Transverse colon (tissue), 4 donors: ENCODE results near the gene NAMPT. TPM values are rescaled to one million over a fixed set of nuclear protein-coding genes. Genes with fewer than 3 reads are reported as not detected.

Source experiments
- DNase-seq: peaks from one replicate; pipeline ENCODE4 v3.0.0-alpha.2; 2019
- H3K27ac ChIP-seq, 4 donors: fragments of 200-600 bp; sonication (generic); 2 replicates each; pipeline ENCODE4 v1.5.1; 2016 to 2018; ENCODE audit warnings: inconsistent platforms in 4 of 4
- H3K27me3 ChIP-seq: fragments of 200-600 bp; sonication (generic); 2 replicates; pipeline ENCODE4 v1.5.1; 2017; ENCODE audit warnings: inconsistent platforms
- H3K36me3 ChIP-seq, 4 donors: fragments of 200-600 bp; sonication (generic); 2 replicates each; pipeline ENCODE4 v1.5.1; 2017 to 2019; ENCODE audit warnings: inconsistent platforms in 4 of 4
- H3K4me1 ChIP-seq, 4 donors: fragments of 200-600 bp; sonication (generic); 2 replicates each; pipeline ENCODE4 v1.5.1; 2017 to 2020; ENCODE audit warnings: inconsistent platforms in 4 of 4
- H3K4me3 ChIP-seq, 4 donors: fragments of 200-600 bp; sonication (generic); 1 replicate in 1 of 4; 2 replicates in 3 of 4; pipeline versions ENCODE4 v1.5.1 to v1.6.1; 2017 to 2019; ENCODE audit warnings: inconsistent platforms in 4 of 4
- H3K9me3 ChIP-seq, 2 donors: fragments of 200-600 bp; sonication (generic); 2 replicates each; pipeline ENCODE4 v1.5.1; 2017 to 2019; ENCODE audit warnings: inconsistent platforms in 2 of 2
- EP300 ChIP-seq: sonication (generic); formaldehyde crosslinking; IDR thresholded peaks from one replicate; pipeline ENCODE4 v1.6.1; 2017; ENCODE audit warnings: antibody characterized with exemption, low read depth
- POLR2A ChIP-seq: fragments of 450-650 bp; IDR thresholded peaks from one replicate; pipeline ENCODE4 v1.6.1; 2016; ENCODE audit warnings: antibody characterized with exemption, mild to moderate bottlenecking, moderate library complexity
- POLR2AphosphoS5 ChIP-seq, 3 donors: sonication (generic); formaldehyde crosslinking; IDR thresholded peaks; one replicate each; pipeline ENCODE4 v1.6.1; 2016; ENCODE audit warnings: antibody characterized with exemption in 3 of 3
- WGBS, 2 donors: methylation state at CpG; one replicate each; pipeline ENCODE4 v1.1.5; 2018; ENCODE audit warnings: low coverage in 1 of 2; 5-methylcytosine and 5-hydroxymethylcytosine counted together
- in situ Hi-C, 4 donors: fragments of 200-750 bp; cut with MboI; loops; one replicate each; pipeline versions ENCODE4 v1.15.0 to v1.15.1; 2017; ENCODE audit warnings: low sequenced_read_pairs in 3 of 4, low pct_ligation_motif_present in 1 of 4, low pct_unique_long_range_greater_than_20kb in 1 of 4
- intact Hi-C: fragments of 100-400 bp; cut with DNase I; formaldehyde crosslinking; loops from one replicate; pipeline ENCODE4 v1.15.1; 2023; ENCODE audit warnings: low total_unique reads
- total RNA-seq, 4 donors: library from RNA; depleted of rRNA; stranded (reverse); fragments of >200 nt; gene quantifications; one replicate each; pipeline ENCODE4 v1.1.0, GENCODE V29; 2016
- TF ChIP-seq, protein P1 (sequence below), 5 experiments: fragments of 200-600 bp in 3 of 5; fragments of 450-650 bp in 2 of 5; sonication (generic) in 3 of 5; IDR thresholded peaks; 1 replicate in 2 of 5; 2 replicates in 3 of 5; pipeline ENCODE4 v1.5.1; 2016 to 2017; ENCODE audit warnings: antibody characterized with exemption in 5 of 5, inconsistent platforms in 3 of 5, mild to moderate bottlenecking in 2 of 5, moderate library complexity in 1 of 5

Gene NAMPT
- total RNA-seq, 4 donors from 2014 or later = 31.4 to 132 (median 105) TPM

- in situ Hi-C loops = no loop called here
- intact Hi-C loops = no loop called here
Observed at GRCh38 chr7:106252568-106252967, 32.2 kb downstream of the NAMPT start.

GRCh38 chr7:106249488-106249887 is 35.3 kb downstream of the NAMPT start:
- Histone ChIP-seq H3K27me3 (no peaks in the 10 kb centered on the region), H3K9me3 (peaks cover 0 to 4% of the 10 kb centered on the region in 2 donors), H3K4me3 (no peak overlapping the region), H3K36me3 (peaks cover 0 to 41% (median 17%) of the 10 kb centered on the region in 4 donors), H3K4me1 (no peaks in the 10 kb centered on the region), H3K27ac (no peak overlapping the region)
- no peak for DNase-seq
- intact Hi-C loops = no loop called here
- WGBS, 2 donors = 95 to 98% methylated on average over 4 of the region's 4 CpGs
- TF ChIP-seq POLR2A (no peak), EP300 (no peak), POLR2AphosphoS5 (IDR thresholded peaks at IDR 0.05) (no peak)
- TF ChIP-seq, protein P1, sequence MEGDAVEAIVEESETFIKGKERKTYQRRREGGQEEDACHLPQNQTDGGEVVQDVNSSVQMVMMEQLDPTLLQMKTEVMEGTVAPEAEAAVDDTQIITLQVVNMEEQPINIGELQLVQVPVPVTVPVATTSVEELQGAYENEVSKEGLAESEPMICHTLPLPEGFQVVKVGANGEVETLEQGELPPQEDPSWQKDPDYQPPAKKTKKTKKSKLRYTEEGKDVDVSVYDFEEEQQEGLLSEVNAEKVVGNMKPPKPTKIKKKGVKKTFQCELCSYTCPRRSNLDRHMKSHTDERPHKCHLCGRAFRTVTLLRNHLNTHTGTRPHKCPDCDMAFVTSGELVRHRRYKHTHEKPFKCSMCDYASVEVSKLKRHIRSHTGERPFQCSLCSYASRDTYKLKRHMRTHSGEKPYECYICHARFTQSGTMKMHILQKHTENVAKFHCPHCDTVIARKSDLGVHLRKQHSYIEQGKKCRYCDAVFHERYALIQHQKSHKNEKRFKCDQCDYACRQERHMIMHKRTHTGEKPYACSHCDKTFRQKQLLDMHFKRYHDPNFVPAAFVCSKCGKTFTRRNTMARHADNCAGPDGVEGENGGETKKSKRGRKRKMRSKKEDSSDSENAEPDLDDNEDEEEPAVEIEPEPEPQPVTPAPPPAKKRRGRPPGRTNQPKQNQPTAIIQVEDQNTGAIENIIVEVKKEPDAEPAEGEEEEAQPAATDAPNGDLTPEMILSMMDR (IDR thresholded peaks at IDR 0.05) = no peak
- in situ Hi-C loops = no loop called here

More at GRCh38 chr7:106252568-106252967, 32.2 kb downstream of the NAMPT start:
- no peak for TF ChIP-seq POLR2A
- TF ChIP-seq, protein P1 (IDR thresholded peaks at IDR 0.05) = no peak
- H3K4me1 ChIP-seq = no peaks in the 10 kb centered on the region
- WGBS, 2 donors = 88 to 89% methylated on average over 3 of the region's 3 CpGs
- H3K36me3 ChIP-seq = peaks cover 0 to 43% (median 15%) of the 10 kb centered on the region in 4 donors
- no peak for DNase-seq
- no peaks in the 10 kb centered on the region for H3K27me3 ChIP-seq
- H3K9me3 ChIP-seq = no peaks in the 10 kb centered on the region
- no peak overlapping the region for H3K27ac ChIP-seq
- no peak overlapping the region for H3K4me3 ChIP-seq

DNA sequence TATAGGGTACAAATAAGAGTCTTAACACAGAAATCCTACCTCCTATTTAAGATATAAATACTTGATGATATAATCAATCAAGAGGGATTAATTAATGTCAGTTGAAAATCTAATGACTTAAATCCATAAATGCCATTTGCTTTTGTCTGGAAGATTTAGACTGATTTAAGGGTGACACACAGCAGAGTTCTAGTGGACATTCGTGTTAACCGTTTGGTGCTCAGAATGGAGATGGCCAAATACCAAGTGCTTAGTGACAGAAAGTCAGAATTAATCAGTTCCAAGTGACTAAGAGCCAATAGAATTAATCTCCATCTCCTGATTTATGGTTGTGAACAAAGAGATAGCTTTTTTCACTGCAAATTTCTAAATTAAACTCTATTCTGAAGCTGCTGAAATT is 36.2 kb downstream of the NAMPT start:
- Histone ChIP-seq H3K9me3 (peaks cover 0 to 4% of the 10 kb centered on the region in 2 donors), H3K27me3 (no peaks in the 10 kb centered on the region), H3K4me3 (no peak overlapping the region), H3K36me3 (peaks cover 0 to 36% (median 17%) of the 10 kb centered on the region in 4 donors), H3K27ac (no peak overlapping the region), H3K4me1 (no peaks in the 10 kb centered on the region)
- intact Hi-C loops = no loop called here
- TF ChIP-seq, protein P1 (IDR thresholded peaks at IDR 0.05) = no peak
- TF ChIP-seq POLR2A (no peak), EP300 (no peak), POLR2AphosphoS5 (IDR thresholded peaks at IDR 0.05) (no peak)
- in situ Hi-C loops = no loop called here
- 96 to 100% methylated on average over 2 of the region's 2 CpGs for WGBS, 2 donors
- DNase-seq = no peak

- Histone ChIP-seq H3K4me1 (no peaks in the 10 kb centered on the region), H3K9me3 (peaks cover 0 to 4% of the 10 kb centered on the region in 2 donors), H3K27ac (no peak overlapping the region), H3K4me3 (no peak overlapping the region), H3K27me3 (no peaks in the 10 kb centered on the region), H3K36me3 (peaks cover 0 to 33% (median 15%) of the 10 kb centered on the region in 4 donors)
- TF ChIP-seq EP300 = no peak
- TF ChIP-seq, protein P1 (IDR thresholded peaks at IDR 0.05) = no peak
- TF ChIP-seq POLR2A = no peak
- TF ChIP-seq POLR2AphosphoS5 (IDR thresholded peaks at IDR 0.05) = no peak
- WGBS, 2 donors = 98 to 100% methylated on average over 3 to 4 of the region's 4 CpGs
- DNase-seq = no peak
- in situ Hi-C loops (no loop called here), intact Hi-C loops (no loop called here)
Observed at GRCh38 chr7:106247841-106248240, 36.9 kb downstream of the NAMPT start.
